Cerebellar nuclear complex (tissue), 1 donor: ENCODE data around the gene LYRM9.
"Not testable (repeated sequence)": the region's sequence is repeated elsewhere in the genome, so short reads cannot be mapped to it uniquely, and the experiment has no call there.

Source experiments
- DNase-seq, 2 experiments: peaks; one replicate each; lab custom pipeline; 2025; lab: John Stamatoyannopoulos, UW

Gene LYRM9

GRCh38 chr17:27873746-27874145 is 19.4 kb downstream of the LYRM9 start:
- no peak for DNase-seq

- no peak for DNase-seq
Measured at GRCh38 chr17:27873211-27873610, 20.0 kb downstream of the LYRM9 start.

- no peak for DNase-seq
Measured at GRCh38 chr17:27872776-27873175, 20.4 kb downstream of the LYRM9 start.

- no peak for DNase-seq
Measured at GRCh38 chr17:27871407-27871806, 21.8 kb downstream of the LYRM9 start.

DNA sequence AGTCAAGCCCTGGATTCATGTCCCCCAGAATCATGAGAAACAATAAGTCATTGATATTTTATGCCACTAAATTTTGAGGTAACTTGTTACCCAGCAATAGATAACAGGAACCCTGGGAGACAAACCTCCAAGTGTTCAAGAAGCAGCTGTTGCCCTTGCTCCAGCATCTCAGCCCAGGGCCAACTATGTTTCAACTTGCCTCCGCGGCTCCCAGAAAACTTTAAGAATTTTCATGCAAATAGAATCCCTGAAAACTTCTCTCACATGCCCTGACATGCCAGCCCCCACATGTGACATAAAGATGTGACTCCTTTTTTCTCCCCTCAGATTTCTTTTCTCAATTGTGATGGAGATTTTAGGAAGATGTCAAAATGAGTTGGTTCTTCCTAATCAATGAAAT is 22.8 kb downstream of the LYRM9 start:
- no peak for DNase-seq

DNA sequence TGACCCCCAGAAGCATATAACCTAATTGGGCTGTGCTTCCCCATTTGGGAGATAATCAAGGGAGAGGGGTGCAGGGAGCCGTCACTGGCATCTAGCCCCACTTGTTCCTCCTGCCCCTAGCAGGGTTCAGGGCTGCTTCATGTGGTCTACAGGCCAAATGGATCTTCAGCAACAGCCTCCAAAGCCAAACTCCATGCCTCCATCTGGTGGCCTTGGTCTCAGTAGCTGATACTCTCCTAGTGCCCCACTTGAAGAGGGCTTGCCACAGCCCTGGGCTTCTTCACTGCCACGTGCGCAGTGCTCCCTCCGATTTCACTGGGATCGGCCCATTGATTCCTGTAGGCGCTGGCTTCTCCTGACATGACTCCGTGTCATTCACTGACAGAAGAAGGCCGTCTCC is 24.6 kb downstream of the LYRM9 start:
- DNase-seq = no peak

- DNase-seq = no peak
Measured at GRCh38 chr17:27862840-27863239, 30.3 kb downstream of the LYRM9 start.

DNA sequence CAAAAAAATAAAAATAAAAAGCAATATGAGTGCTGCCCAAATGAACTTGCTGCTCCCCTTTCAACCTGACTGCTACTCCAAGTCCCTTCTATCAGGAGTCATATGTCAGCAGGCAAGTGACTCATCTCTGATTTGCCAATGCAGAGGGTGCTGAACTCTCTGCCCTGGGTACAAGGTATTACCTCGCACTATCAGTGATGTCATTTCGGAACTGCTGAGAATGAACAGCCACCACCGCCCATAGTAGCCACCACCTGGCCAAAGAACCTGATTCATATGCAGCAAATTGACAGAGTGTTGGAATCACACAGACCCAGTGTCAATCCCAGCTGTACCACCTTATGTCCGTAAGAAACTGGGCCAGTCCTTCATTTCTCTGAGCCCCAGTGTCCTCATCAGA is 31.2 kb downstream of the LYRM9 start:
- DNase-seq = peak in 1 of 2 experiments; percentile 7

- no peak for DNase-seq
Measured at GRCh38 chr17:27860971-27861664, 32.0 kb downstream of the LYRM9 start.

- no peak for DNase-seq
Measured at GRCh38 chr17:27858621-27859305, 34.4 kb downstream of the LYRM9 start.

DNA sequence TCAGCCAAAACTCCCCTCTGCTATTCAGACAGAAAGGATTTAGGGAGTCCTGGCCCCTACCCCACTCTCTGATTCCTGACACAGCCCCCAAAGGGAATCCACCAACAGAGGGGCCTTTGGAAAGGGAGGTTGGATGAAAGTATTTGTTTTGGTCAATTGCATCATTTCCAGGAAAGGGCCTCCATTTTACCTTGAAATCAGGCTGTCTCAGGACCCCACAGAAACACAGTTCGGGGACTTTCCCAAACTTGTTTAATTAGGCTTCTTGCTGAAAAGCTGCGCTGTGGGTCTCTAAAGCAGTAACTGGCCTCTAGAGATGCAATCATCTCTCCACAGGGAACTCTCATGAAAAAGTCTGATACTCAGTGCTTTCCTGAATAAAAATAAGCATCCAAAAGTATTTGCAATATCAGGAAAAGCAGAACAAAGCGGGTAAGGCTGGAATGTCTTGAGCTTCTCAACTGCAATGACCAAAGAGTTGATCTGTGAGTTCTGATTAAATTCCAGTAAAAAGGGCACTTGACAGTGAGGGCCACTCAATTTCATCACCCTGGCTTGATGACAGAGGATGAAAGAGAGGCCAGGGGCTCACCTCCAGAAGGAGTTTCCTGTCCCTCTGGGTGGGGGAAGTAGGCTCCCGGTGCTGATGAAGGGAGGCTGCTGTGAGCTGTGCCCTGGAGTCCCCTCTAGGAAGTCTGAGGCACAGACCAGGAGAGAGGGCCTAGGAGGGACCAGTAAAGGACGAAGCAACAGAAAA is 36.3 kb downstream of the LYRM9 start:
- no peak for DNase-seq

GRCh38 chr17:27855454-27855853 is 37.7 kb downstream of the LYRM9 start:
- no peak for DNase-seq

- DNase-seq = no peak
Measured at GRCh38 chr17:27854163-27854562, 39.0 kb downstream of the LYRM9 start.

DNA sequence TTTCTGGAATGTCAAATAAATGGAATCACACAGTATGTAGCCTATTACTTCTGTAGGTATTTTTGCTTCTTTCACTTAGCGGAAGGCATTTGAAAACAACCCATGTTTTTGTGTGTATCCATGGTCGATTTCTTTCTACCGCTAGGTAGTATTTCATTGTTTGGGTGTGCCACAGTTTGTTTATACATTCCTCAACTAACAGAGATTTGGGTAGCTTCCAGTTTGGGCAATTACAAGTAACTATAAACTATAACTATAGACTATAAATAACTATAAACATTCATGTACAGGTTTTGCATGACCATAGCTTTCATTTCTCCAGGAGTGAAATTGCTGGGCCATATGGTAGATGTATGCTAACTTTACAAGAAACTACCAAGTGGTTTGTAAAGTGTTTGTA is 40.1 kb downstream of the LYRM9 start:
- no peak for DNase-seq

- no peak for DNase-seq
Measured at GRCh38 chr17:27849474-27850185, 43.5 kb downstream of the LYRM9 start.

- DNase-seq = no peak
Measured at GRCh38 chr17:27848931-27849330, 44.2 kb downstream of the LYRM9 start.

GRCh38 chr17:27846808-27847307 is 46.3 kb downstream of the LYRM9 start:
- DNase-seq = not testable (repeated sequence)

GRCh38 chr17:27846042-27846655 is 47.0 kb downstream of the LYRM9 start:
- no peak for DNase-seq

- no peak for DNase-seq
Measured at GRCh38 chr17:27845264-27846041, 47.7 kb downstream of the LYRM9 start.

GRCh38 chr17:27840688-27841087 is 52.5 kb downstream of the LYRM9 start:
- DNase-seq = no peak

- not testable (repeated sequence) for DNase-seq
Measured at GRCh38 chr17:27840406-27840678, 52.8 kb downstream of the LYRM9 start.
